ENCODE results near the gene WNT10A.

- TF ChIP-seq CTCF (IDR thresholded peaks at IDR 0.05 in 2 of 3, conservative IDR thresholded peaks at IDR 0.05 in 1 of 3; ENCODE audit: borderline replicate concordance in 1 of 3, insufficient read depth in 1 of 3, low read depth in 2 of 3, low read length in 2 of 3) (peak in 2 of 3 experiments; percentile 74 to 85; a peak in 4 of 6 replicates), POLR2A (IDR thresholded peaks at IDR 0.05; ENCODE audit: borderline replicate concordance, extremely low read depth, insufficient read depth, insufficient read length) (no peak), EGR1 (IDR thresholded peaks at IDR 0.05; ENCODE audit: low read depth) (no peak), CBX3 (IDR thresholded peaks at IDR 0.05; ENCODE audit: low read depth) (no peak), SRF (IDR thresholded peaks at IDR 0.05; ENCODE audit: low read depth) (no peak), CEBPB (IDR thresholded peaks at IDR 0.05; ENCODE audit: low read depth) (no peak), POLR2AphosphoS5 (IDR thresholded peaks at IDR 0.05; ENCODE audit: low read depth, low read length) (no peak), EZH2 (IDR thresholded peaks at IDR 0.05) (no peak), RAD21 (IDR thresholded peaks at IDR 0.05; ENCODE audit: low read depth) (no peak)
Measured at GRCh38 chr2:218852911-218853667, 27.6 kb upstream of the WNT10A start.
